GM12892 (cell line): Measurements from ENCODE around the gene HOXA7.

Experiments
- POLR2A ChIP-seq: IDR thresholded peaks from 2 replicates; pipeline ENCODE4 v1.6.1; 2011; ENCODE audit warnings: low read depth, low read length, control low read depth
- POLR2AphosphoS5 ChIP-seq: IDR thresholded peaks from 2 replicates; pipeline ENCODE4 v1.6.1; 2011; ENCODE audit warnings: low read depth, low read length, control low read depth
- TAF1 ChIP-seq: IDR thresholded peaks from 2 replicates; pipeline ENCODE4 v1.6.1; 2011; ENCODE audit warnings: low read depth, mild to moderate bottlenecking, control low read depth, low read length, borderline replicate concordance

GRCh38 chr7:27194002-27194352 lies 37.5 kb upstream of the HOXA7 start:
- TF ChIP-seq POLR2A: no peak
- TF ChIP-seq POLR2AphosphoS5: no peak
- TF ChIP-seq TAF1: no peak
